ENCODE data around the gene BTN2A1. TPM values are rescaled to one million over a fixed set of nuclear protein-coding genes. Genes with fewer than 3 reads are reported as not detected.

The BTN2A1 gene
- total and polyA plus RNA-seq, 7 experiments from 2014 or later, result 9.7 to 54.6 (median 29.7) TPM

GRCh38 chr6:26478100-26478984, 20.6 kb downstream of the BTN2A1 start:
- intact Hi-C loops (cut with micrococcal nuclease), result loop anchor here in 1 of 2 donors (10.0 kb wide), 1 partner anchor 374 kb away; a partner anchor contains a TSS
- Mint-ChIP-seq H3K27me3 (no peaks in the 10 kb centered on the region), H3K9me3 (peaks cover 0 to 4% (median 0%) of the 10 kb centered on the region in 11 donors), H3K27ac (peak overlapping the region in 7 of 9 donors; percentile 22 to 100 (median 78)), H3K36me3 (peaks cover 0 to 9% (median 0%) of the 10 kb centered on the region in 5 donors), H3K4me3 (no peak overlapping the region), H3K4me1 (peaks cover 27 to 57% (median 52%) of the 10 kb centered on the region in 7 donors)
- H3K27ac ChIP-seq (ENCODE audit: low read depth, low read length), result no peak overlapping the region
- CTCF ChIA-PET, result no interaction called here
- POLR2A ChIA-PET, result interaction anchor here (0.6 to 1.3 kb wide), 3 partner anchors 42 to 227 kb away, joined by 3 to 4 read pairs (median 3); a partner anchor contains a TSS
- no peaks in the 10 kb centered on the region for H3K27me3 ChIP-seq (ENCODE audit: control insufficient read depth in 2 of 2, insufficient read depth in 2 of 2, low read length in 2 of 2)
- ATAC-seq (no peak), DNase-seq (no peak)
- H3K9me3 ChIP-seq (ENCODE audit: control insufficient read depth in 2 of 3, low read length in 3 of 3), result no peaks in the 10 kb centered on the region
- H3K4me3 ChIP-seq (ENCODE audit: low read length), result no peak overlapping the region
- peaks cover 19 to 22% of the 10 kb centered on the region in 2 donors for H3K4me1 ChIP-seq (ENCODE audit: control insufficient read depth in 2 of 2, insufficient read depth in 2 of 2, low read length in 2 of 2)
- no peaks in the 10 kb centered on the region for H3K36me3 ChIP-seq (ENCODE audit: control insufficient read depth in 2 of 3, insufficient read depth in 3 of 3, low read length in 3 of 3)

GRCh38 chr6:26478985-26479278, 21.2 kb downstream of the BTN2A1 start:
- no peaks in the 10 kb centered on the region for H3K27me3 Mint-ChIP-seq
- no peak overlapping the region for H3K4me3 ChIP-seq (ENCODE audit: low read length)
- ATAC-seq (no peak), DNase-seq (no peak)
- ChIA-PET CTCF (no interaction called here), POLR2A (interaction anchor here (0.6 to 1.1 kb wide), 2 partner anchors 41 to 48 kb away, joined by 3 read pairs; no protein-coding TSS in a partner anchor)
- H3K4me3 Mint-ChIP-seq, result no peak overlapping the region
- H3K27ac ChIP-seq (ENCODE audit: low read depth, low read length), result no peak overlapping the region
- no peaks in the 10 kb centered on the region for H3K36me3 ChIP-seq (ENCODE audit: control insufficient read depth in 2 of 3, insufficient read depth in 3 of 3, low read length in 3 of 3)
- H3K4me1 Mint-ChIP-seq, result peaks cover 26 to 52% (median 47%) of the 10 kb centered on the region in 7 donors
- H3K27me3 ChIP-seq (ENCODE audit: control insufficient read depth in 2 of 2, insufficient read depth in 2 of 2, low read length in 2 of 2), result no peaks in the 10 kb centered on the region
- no peaks in the 10 kb centered on the region for H3K9me3 Mint-ChIP-seq
- H3K9me3 ChIP-seq (ENCODE audit: control insufficient read depth in 2 of 3, low read length in 3 of 3), result no peaks in the 10 kb centered on the region
- H3K4me1 ChIP-seq (ENCODE audit: control insufficient read depth in 2 of 2, insufficient read depth in 2 of 2, low read length in 2 of 2), result peaks cover 17 to 21% of the 10 kb centered on the region in 2 donors
- H3K36me3 Mint-ChIP-seq, result peaks cover 0 to 8% (median 0%) of the 10 kb centered on the region in 5 donors
- intact Hi-C loops (cut with micrococcal nuclease), result loop anchor here in 1 of 2 donors (10.0 kb wide), 1 partner anchor 374 kb away; a partner anchor contains a TSS
- H3K27ac Mint-ChIP-seq, result peak overlapping the region in 2 of 9 donors; percentile 100

GRCh38 chr6:26482338-26482737, 24.6 kb downstream of the BTN2A1 start:
- Histone ChIP-seq H3K36me3 (ENCODE audit: control insufficient read depth in 2 of 3, insufficient read depth in 3 of 3, low read length in 3 of 3) (no peaks in the 10 kb centered on the region), H3K27ac (ENCODE audit: low read depth, low read length) (no peak overlapping the region), H3K4me3 (ENCODE audit: low read length) (no peak overlapping the region), H3K4me1 (ENCODE audit: control insufficient read depth in 2 of 2, insufficient read depth in 2 of 2, low read length in 2 of 2) (no peaks in the 10 kb centered on the region), H3K9me3 (ENCODE audit: control insufficient read depth in 2 of 3, low read length in 3 of 3) (peaks cover 0 to 3% (median 0%) of the 10 kb centered on the region in 3 experiments), H3K27me3 (ENCODE audit: control insufficient read depth in 2 of 2, insufficient read depth in 2 of 2, low read length in 2 of 2) (no peaks in the 10 kb centered on the region)
- Mint-ChIP-seq H3K27ac (no peak overlapping the region), H3K9me3 (peaks cover 0 to 10% (median 2%) of the 10 kb centered on the region in 11 donors), H3K36me3 (peaks cover 0 to 9% (median 0%) of the 10 kb centered on the region in 5 donors), H3K4me1 (peaks cover 3 to 24% (median 19%) of the 10 kb centered on the region in 7 donors), H3K27me3 (no peaks in the 10 kb centered on the region), H3K4me3 (no peak overlapping the region)
- intact Hi-C loops (cut with micrococcal nuclease), result no loop called here
- CTCF ChIA-PET, result interaction anchor here (0.7 kb wide), 1 partner anchor 105 kb away, joined by 3 read pairs; no protein-coding TSS in a partner anchor
- ATAC-seq (no peak), DNase-seq (no peak)
- POLR2A ChIA-PET, result interaction anchor here (0.6 to 1.1 kb wide), 3 partner anchors 28 to 462 kb away, joined by 3 to 4 read pairs (median 3); a partner anchor contains a TSS

GRCh38 chr6:26483727-26484126, 26.0 kb downstream of the BTN2A1 start:
- Mint-ChIP-seq H3K27me3 (peaks cover 0 to 4% (median 0%) of the 10 kb centered on the region in 5 donors), H3K36me3 (peaks cover 5 to 17% (median 6%) of the 10 kb centered on the region in 5 donors), H3K9me3 (peaks cover 0 to 19% (median 9%) of the 10 kb centered on the region in 11 donors), H3K4me1 (peaks cover 0 to 11% (median 5%) of the 10 kb centered on the region in 7 donors), H3K4me3 (no peak overlapping the region), H3K27ac (no peak overlapping the region)
- peaks cover 0 to 10% (median 0%) of the 10 kb centered on the region in 3 experiments for H3K9me3 ChIP-seq (ENCODE audit: control insufficient read depth in 2 of 3, low read length in 3 of 3)
- intact Hi-C loops (cut with micrococcal nuclease), result no loop called here
- no peak overlapping the region for H3K4me3 ChIP-seq (ENCODE audit: low read length)
- no peaks in the 10 kb centered on the region for H3K27me3 ChIP-seq (ENCODE audit: control insufficient read depth in 2 of 2, insufficient read depth in 2 of 2, low read length in 2 of 2)
- CTCF ChIA-PET, result no interaction called here
- no peak for DNase-seq
- no peaks in the 10 kb centered on the region for H3K36me3 ChIP-seq (ENCODE audit: control insufficient read depth in 2 of 3, insufficient read depth in 3 of 3, low read length in 3 of 3)
- POLR2A ChIA-PET, result interaction anchor here (1.2 kb wide), 1 partner anchor 11 kb away, joined by 3 read pairs; no protein-coding TSS in a partner anchor
- no peaks in the 10 kb centered on the region for H3K4me1 ChIP-seq (ENCODE audit: control insufficient read depth in 2 of 2, insufficient read depth in 2 of 2, low read length in 2 of 2)
- ATAC-seq, result no peak
- H3K27ac ChIP-seq (ENCODE audit: low read depth, low read length), result no peak overlapping the region

- Mint-ChIP-seq H3K4me3 (no peak overlapping the region), H3K27ac (no peak overlapping the region), H3K36me3 (peaks cover 5 to 20% (median 8%) of the 10 kb centered on the region in 5 donors), H3K9me3 (peaks cover 0 to 24% (median 9%) of the 10 kb centered on the region in 11 donors), H3K27me3 (peaks cover 0 to 8% (median 0%) of the 10 kb centered on the region in 5 donors), H3K4me1 (peaks cover 0 to 9% (median 3%) of the 10 kb centered on the region in 7 donors)
- POLR2A ChIA-PET, result interaction anchor here (1.2 to 2.0 kb wide), 2 partner anchors 11 kb away, joined by 3 to 11 read pairs; no protein-coding TSS in a partner anchor
- Histone ChIP-seq H3K27me3 (ENCODE audit: control insufficient read depth in 2 of 2, insufficient read depth in 2 of 2, low read length in 2 of 2) (no peaks in the 10 kb centered on the region), H3K4me1 (ENCODE audit: control insufficient read depth in 2 of 2, insufficient read depth in 2 of 2, low read length in 2 of 2) (no peaks in the 10 kb centered on the region), H3K4me3 (ENCODE audit: low read length) (no peak overlapping the region), H3K9me3 (ENCODE audit: control insufficient read depth in 2 of 3, low read length in 3 of 3) (peaks cover 0 to 10% (median 0%) of the 10 kb centered on the region in 3 experiments), H3K27ac (ENCODE audit: low read depth, low read length) (no peak overlapping the region), H3K36me3 (ENCODE audit: control insufficient read depth in 2 of 3, insufficient read depth in 3 of 3, low read length in 3 of 3) (no peaks in the 10 kb centered on the region)
- DNase-seq (no peak), ATAC-seq (no peak)
- CTCF ChIA-PET, result interaction anchor here (0.5 to 1.9 kb wide), 2 partner anchors 8 to 12 kb away, joined by 4 to 6 read pairs; no protein-coding TSS in a partner anchor
- intact Hi-C loops (cut with micrococcal nuclease), result no loop called here
These were observed 26.4 kb downstream of the BTN2A1 start for GRCh38 chr6:26484161-26484560.

- Mint-ChIP-seq H3K36me3 (peaks cover 5 to 21% (median 8%) of the 10 kb centered on the region in 5 donors), H3K9me3 (peaks cover 0 to 26% (median 10%) of the 10 kb centered on the region in 11 donors), H3K27me3 (peaks cover 0 to 8% (median 0%) of the 10 kb centered on the region in 5 donors), H3K4me1 (peaks cover 0 to 7% (median 0%) of the 10 kb centered on the region in 7 donors), H3K4me3 (no peak overlapping the region), H3K27ac (peak overlapping the region in 1 of 9 donors; percentile 18)
- Histone ChIP-seq H3K9me3 (ENCODE audit: control insufficient read depth in 2 of 3, low read length in 3 of 3) (peaks cover 0 to 10% (median 0%) of the 10 kb centered on the region in 3 experiments), H3K27me3 (ENCODE audit: control insufficient read depth in 2 of 2, insufficient read depth in 2 of 2, low read length in 2 of 2) (no peaks in the 10 kb centered on the region), H3K4me1 (ENCODE audit: control insufficient read depth in 2 of 2, insufficient read depth in 2 of 2, low read length in 2 of 2) (no peaks in the 10 kb centered on the region), H3K36me3 (ENCODE audit: control insufficient read depth in 2 of 3, insufficient read depth in 3 of 3, low read length in 3 of 3) (no peaks in the 10 kb centered on the region), H3K27ac (ENCODE audit: low read depth, low read length) (no peak overlapping the region), H3K4me3 (ENCODE audit: low read length) (no peak overlapping the region)
- ATAC-seq, result no peak
- ChIA-PET POLR2A (interaction anchor here (0.6 to 2.0 kb wide), 5 partner anchors 12 to 48 kb away, joined by 3 to 11 read pairs (median 3); no protein-coding TSS in a partner anchor), CTCF (interaction anchor here (1.2 to 1.9 kb wide), 2 partner anchors 9 to 11 kb away, joined by 3 to 4 read pairs; no protein-coding TSS in a partner anchor)
- no peak for DNase-seq
- intact Hi-C loops (cut with micrococcal nuclease), result no loop called here
These were observed 27.5 kb downstream of the BTN2A1 start for GRCh38 chr6:26485112-26485780.

Data from naive thymus-derived CD4-positive, alpha-beta T cell (primary cell).